GM18519 (cell line): ENCODE results near the gene PLXND1.

Experiments used
- ATAC-seq: cut with Tn5 transposase; IDR thresholded peaks from one replicate; pipeline ENCODE4 v1.9.1; 2021; ENCODE audit warnings: mild to moderate bottlenecking, moderate library complexity; ENCODE audit not compliant: unreplicated experiment, low FRiP score

Gene PLXND1

GRCh38 chr3:129627350-129628168, 21.1 kb upstream of the PLXND1 start:
- ATAC-seq, result peak; percentile 35

- ATAC-seq, result peak; percentile 90
Observed at GRCh38 chr3:129626744-129627349, 20.4 kb upstream of the PLXND1 start.

GRCh38 chr3:129625072-129625874, 18.8 kb upstream of the PLXND1 start:
- no peak for ATAC-seq

- ATAC-seq, result no peak
Observed at GRCh38 chr3:129624347-129625071, 18.0 kb upstream of the PLXND1 start.

GRCh38 chr3:129623447-129624118, 17.1 kb upstream of the PLXND1 start:
- no peak for ATAC-seq

GRCh38 chr3:129622933-129623332, 16.5 kb upstream of the PLXND1 start:
- no peak for ATAC-seq

- no peak for ATAC-seq
Observed at GRCh38 chr3:129622226-129622874, 15.9 kb upstream of the PLXND1 start.

GRCh38 chr3:129621626-129622225, 15.2 kb upstream of the PLXND1 start:
- ATAC-seq, result no peak

- ATAC-seq, result no peak
Observed at GRCh38 chr3:129620828-129621559, 14.5 kb upstream of the PLXND1 start.

- ATAC-seq, result no peak
Observed at GRCh38 chr3:129619726-129620162, 13.3 kb upstream of the PLXND1 start.

GRCh38 chr3:129618901-129619671, 12.6 kb upstream of the PLXND1 start:
- no peak for ATAC-seq

- no peak for ATAC-seq
Observed at GRCh38 chr3:129618186-129618820, 11.8 kb upstream of the PLXND1 start.

- no peak for ATAC-seq
Observed at GRCh38 chr3:129617381-129618185, 11.1 kb upstream of the PLXND1 start.

- no peak for ATAC-seq
Observed at GRCh38 chr3:129616713-129617112, 10.2 kb upstream of the PLXND1 start.

- ATAC-seq, result no peak
Observed at GRCh38 chr3:129616291-129616690, 9.8 kb upstream of the PLXND1 start.

- ATAC-seq, result no peak
Observed at GRCh38 chr3:129615751-129616281, 9.3 kb upstream of the PLXND1 start.
